Right kidney (tissue), 1 donor: ENCODE results near the gene SCARB1.

Experiments
- DNase-seq: peaks from one replicate; pipeline ENCODE4 v3.0.0-alpha.2; 2016

The SCARB1 gene

GRCh38 chr12:124727264-124727800 is 136.3 kb downstream of the SCARB1 start:
- no peak for DNase-seq
